Effector memory CD8-positive, alpha-beta T cell (primary cell): Measurements from ENCODE around the gene MOB3B.
"Not testable (repeated sequence)": the region's sequence is repeated elsewhere in the genome, so short reads cannot be mapped to it uniquely, and the experiment has no call there.

Experiments
- ATAC-seq: fragments of 150-1000 bp; cut with Tn5 transposase; replicated peaks from 2 replicates; pipeline ENCODE4 v1.10.0; 2021; ENCODE audit warnings: mild to moderate bottlenecking, moderate library complexity
- DNase-seq, 3 experiments: peaks; one replicate each; pipeline ENCODE4 v3.0.0; 2021
- H3K27ac Mint-ChIP-seq, 2 donors: one replicate each; pipeline ENCODE4 v1.8.0; 2022; ENCODE audit warnings: mild to moderate bottlenecking in 2 of 2, mixed read lengths in 2 of 2, moderate library complexity in 2 of 2
- H3K27me3 Mint-ChIP-seq, 2 donors: one replicate each; pipeline ENCODE4 v1.8.0; 2022; ENCODE audit warnings: mixed read lengths in 2 of 2
- H3K36me3 Mint-ChIP-seq: one replicate; pipeline ENCODE4 v1.8.0; 2022; ENCODE audit warnings: mild to moderate bottlenecking, moderate library complexity, mixed read lengths; ENCODE audit not compliant: insufficient read depth
- H3K4me1 Mint-ChIP-seq, 2 donors: one replicate each; pipeline ENCODE4 v1.8.0; 2022; ENCODE audit warnings: low read depth in 2 of 2, mixed read lengths in 2 of 2
- H3K4me3 Mint-ChIP-seq, 2 donors: one replicate each; pipeline ENCODE4 v1.8.0; 2022; ENCODE audit warnings: mild to moderate bottlenecking in 2 of 2, mixed read lengths in 2 of 2, moderate library complexity in 2 of 2
- H3K9me3 Mint-ChIP-seq, 2 donors: one replicate each; pipeline ENCODE4 v1.8.0; 2022; ENCODE audit warnings: mixed read lengths in 2 of 2

MOB3B gene

GRCh38 chr9:27453860-27454553, 75.6 kb downstream of the MOB3B start:
- ATAC-seq (no peak), DNase-seq (no peak)
- no peak overlapping the region for H3K27ac Mint-ChIP-seq
- H3K4me3 Mint-ChIP-seq = no peak overlapping the region
- H3K9me3 Mint-ChIP-seq = peaks cover 0 to 2% of the 10 kb centered on the region in 2 donors
- peaks cover 0 to 3% of the 10 kb centered on the region in 2 donors for H3K4me1 Mint-ChIP-seq
- peaks cover 3% of the 10 kb centered on the region for H3K36me3 Mint-ChIP-seq
- peaks cover 0 to 6% of the 10 kb centered on the region in 2 donors for H3K27me3 Mint-ChIP-seq

GRCh38 chr9:27451207-27451797, 78.3 kb downstream of the MOB3B start:
- no peak for ATAC-seq
- no peak for DNase-seq
- no peaks in the 10 kb centered on the region for H3K4me1 Mint-ChIP-seq
- peaks cover 0 to 5% of the 10 kb centered on the region in 2 donors for H3K27me3 Mint-ChIP-seq
- H3K4me3 Mint-ChIP-seq = no peak overlapping the region
- no peak overlapping the region for H3K27ac Mint-ChIP-seq
- H3K9me3 Mint-ChIP-seq = peaks cover 0 to 2% of the 10 kb centered on the region in 2 donors
- H3K36me3 Mint-ChIP-seq = peaks cover 3% of the 10 kb centered on the region

GRCh38 chr9:27450752-27451151, 78.9 kb downstream of the MOB3B start:
- Mint-ChIP-seq H3K9me3 (no peaks in the 10 kb centered on the region), H3K4me1 (no peaks in the 10 kb centered on the region), H3K4me3 (no peak overlapping the region), H3K27me3 (no peaks in the 10 kb centered on the region), H3K36me3 (peaks cover 3% of the 10 kb centered on the region), H3K27ac (no peak overlapping the region)
- DNase-seq = no peak
- no peak for ATAC-seq

- H3K27ac Mint-ChIP-seq, ATAC-seq, H3K4me1 Mint-ChIP-seq, H3K36me3 Mint-ChIP-seq, H3K27me3 Mint-ChIP-seq, DNase-seq, H3K4me3 Mint-ChIP-seq, H3K9me3 Mint-ChIP-seq: not testable (repeated sequence)
Measured at GRCh38 chr9:27448356-27448755, 81.3 kb downstream of the MOB3B start.

GRCh38 chr9:27447031-27447683, 82.5 kb downstream of the MOB3B start:
- Mint-ChIP-seq H3K4me3 (no peak overlapping the region), H3K9me3 (no peaks in the 10 kb centered on the region), H3K27ac (no peak overlapping the region), H3K27me3 (no peaks in the 10 kb centered on the region), H3K36me3 (peaks cover 3% of the 10 kb centered on the region), H3K4me1 (no peaks in the 10 kb centered on the region)
- ATAC-seq (no peak), DNase-seq (no peak)

GRCh38 chr9:27445688-27446087, 83.9 kb downstream of the MOB3B start:
- no peak overlapping the region for H3K4me3 Mint-ChIP-seq
- H3K27me3 Mint-ChIP-seq = no peaks in the 10 kb centered on the region
- H3K27ac Mint-ChIP-seq = no peak overlapping the region
- no peaks in the 10 kb centered on the region for H3K36me3 Mint-ChIP-seq
- H3K9me3 Mint-ChIP-seq = no peaks in the 10 kb centered on the region
- no peak for DNase-seq
- ATAC-seq = no peak
- no peaks in the 10 kb centered on the region for H3K4me1 Mint-ChIP-seq

GRCh38 chr9:27445057-27445595, 84.5 kb downstream of the MOB3B start:
- Mint-ChIP-seq H3K4me3 (no peak overlapping the region), H3K9me3 (no peaks in the 10 kb centered on the region), H3K36me3 (no peaks in the 10 kb centered on the region), H3K27me3 (no peaks in the 10 kb centered on the region), H3K4me1 (no peaks in the 10 kb centered on the region), H3K27ac (no peak overlapping the region)
- ATAC-seq (no peak), DNase-seq (no peak)

- H3K4me3 Mint-ChIP-seq = no peak overlapping the region
- H3K4me1 Mint-ChIP-seq = no peaks in the 10 kb centered on the region
Measured at GRCh38 chr9:27442464-27442863, 87.2 kb downstream of the MOB3B start.

GRCh38 chr9:27441741-27442070, 87.9 kb downstream of the MOB3B start:
- peaks cover 0 to 2% of the 10 kb centered on the region in 2 donors for H3K27me3 Mint-ChIP-seq
- no peaks in the 10 kb centered on the region for H3K4me1 Mint-ChIP-seq
- H3K4me3 Mint-ChIP-seq = no peak overlapping the region
- no peaks in the 10 kb centered on the region for H3K36me3 Mint-ChIP-seq
- ATAC-seq (no peak), DNase-seq (no peak)
- H3K9me3 Mint-ChIP-seq = no peaks in the 10 kb centered on the region
- H3K27ac Mint-ChIP-seq = no peak overlapping the region

More at GRCh38 chr9:27442464-27442863, 87.2 kb downstream of the MOB3B start:
- ATAC-seq (no peak), DNase-seq (no peak)
- Mint-ChIP-seq H3K36me3 (no peaks in the 10 kb centered on the region), H3K9me3 (no peaks in the 10 kb centered on the region), H3K27me3 (no peaks in the 10 kb centered on the region), H3K27ac (no peak overlapping the region)

- no peaks in the 10 kb centered on the region for H3K9me3 Mint-ChIP-seq
- DNase-seq (no peak), ATAC-seq (no peak)
- no peaks in the 10 kb centered on the region for H3K4me1 Mint-ChIP-seq
- no peaks in the 10 kb centered on the region for H3K36me3 Mint-ChIP-seq
- no peak overlapping the region for H3K27ac Mint-ChIP-seq
- peaks cover 0 to 4% of the 10 kb centered on the region in 2 donors for H3K27me3 Mint-ChIP-seq
- H3K4me3 Mint-ChIP-seq = no peak overlapping the region
Measured at GRCh38 chr9:27440888-27441740, 88.5 kb downstream of the MOB3B start.

GRCh38 chr9:27438522-27438921, 91.1 kb downstream of the MOB3B start:
- no peak for ATAC-seq
- DNase-seq = no peak
- Mint-ChIP-seq H3K27me3 (peaks cover 0 to 10% of the 10 kb centered on the region in 2 donors), H3K27ac (no peak overlapping the region), H3K4me3 (no peak overlapping the region), H3K36me3 (no peaks in the 10 kb centered on the region), H3K4me1 (no peaks in the 10 kb centered on the region), H3K9me3 (no peaks in the 10 kb centered on the region)

- Mint-ChIP-seq H3K4me3 (no peak overlapping the region), H3K9me3 (no peaks in the 10 kb centered on the region), H3K4me1 (no peaks in the 10 kb centered on the region), H3K36me3 (no peaks in the 10 kb centered on the region), H3K27ac (no peak overlapping the region), H3K27me3 (peaks cover 0 to 10% of the 10 kb centered on the region in 2 donors)
- no peak for DNase-seq
- no peak for ATAC-seq
Measured at GRCh38 chr9:27437652-27438373, 91.8 kb downstream of the MOB3B start.

- H3K27ac Mint-ChIP-seq = no peak overlapping the region
- H3K9me3 Mint-ChIP-seq = no peaks in the 10 kb centered on the region
- peaks cover 0 to 2% of the 10 kb centered on the region in 2 donors for H3K4me1 Mint-ChIP-seq
- H3K36me3 Mint-ChIP-seq = no peaks in the 10 kb centered on the region
- DNase-seq (no peak), ATAC-seq (no peak)
- H3K4me3 Mint-ChIP-seq = no peak overlapping the region
- peaks cover 0 to 10% of the 10 kb centered on the region in 2 donors for H3K27me3 Mint-ChIP-seq
Measured at GRCh38 chr9:27436234-27436633, 93.4 kb downstream of the MOB3B start.
